Stimulated activated CD4-positive, alpha-beta T cell treated with anti-CD3 and anti-CD28 coated beads, Interleukin-2, amount 100 ng/mL, for 4 hours (primary cell): ENCODE data around the gene SRSF7.
A peak's percentile ranks its signal among the peaks of the same experiment; 100 is the strongest.
"Not testable (repeated sequence)": the region's sequence is repeated elsewhere in the genome, so short reads cannot be mapped to it uniquely, and the experiment has no call there.

ENCODE experiments used
- DNase-seq: peaks from one replicate; pipeline ENCODE4 v3.0.0-alpha.2; 2020; ENCODE audit warnings: low read depth

SRSF7 gene

GRCh38 chr2:38731684-38732221 lies 19.4 kb downstream of the SRSF7 start:
- no peak for DNase-seq

GRCh38 chr2:38731090-38731489 lies 20.1 kb downstream of the SRSF7 start:
- no peak for DNase-seq

- DNase-seq, result no peak
These were observed 22.5 kb downstream of the SRSF7 start for GRCh38 chr2:38728694-38729093.

DNA sequence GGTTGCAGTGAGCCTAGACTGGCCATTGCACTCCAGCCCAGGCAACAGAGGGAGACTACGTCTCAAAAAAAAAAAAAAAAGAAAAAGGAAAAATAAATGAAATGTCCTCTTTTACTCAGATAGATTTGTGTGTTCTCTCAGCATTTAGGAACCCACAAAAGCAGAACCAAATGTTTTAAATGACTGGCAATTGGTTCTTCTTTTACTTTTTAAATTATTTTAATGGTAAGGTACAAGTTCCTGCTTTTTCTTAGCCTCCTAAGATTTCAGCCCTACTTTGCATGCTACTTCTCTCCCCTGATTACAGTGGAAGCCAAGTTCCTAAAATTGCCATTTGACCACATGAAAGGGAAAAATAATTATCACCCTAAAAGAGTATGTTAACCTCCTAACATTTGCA lies 23.5 kb downstream of the SRSF7 start:
- DNase-seq, result no peak

GRCh38 chr2:38723173-38723572 lies 28.0 kb downstream of the SRSF7 start:
- no peak for DNase-seq

GRCh38 chr2:38722271-38723061 lies 28.7 kb downstream of the SRSF7 start:
- DNase-seq, result peak; percentile 52

GRCh38 chr2:38720613-38721241 lies 30.4 kb downstream of the SRSF7 start:
- DNase-seq, result no peak

DNA sequence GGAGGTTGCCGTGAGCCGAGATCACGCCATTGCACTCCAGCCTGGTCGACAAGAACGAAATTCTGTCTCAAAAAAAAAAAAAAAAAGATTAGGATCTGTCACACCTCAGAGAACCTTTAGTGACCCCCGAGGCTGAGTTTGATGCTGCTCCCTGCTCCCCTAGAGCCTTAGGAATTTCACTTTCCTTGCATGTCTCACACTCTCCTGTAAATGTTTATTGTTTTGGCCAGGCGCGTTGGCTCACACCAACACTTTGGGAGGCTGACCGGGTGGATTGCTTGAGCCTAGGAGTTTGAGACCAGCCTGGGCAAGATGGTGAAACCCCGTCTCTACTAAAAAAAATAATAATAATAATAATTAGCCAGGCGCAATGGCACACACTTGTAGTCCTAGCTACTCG lies 31.5 kb downstream of the SRSF7 start:
- DNase-seq, result no peak

DNA sequence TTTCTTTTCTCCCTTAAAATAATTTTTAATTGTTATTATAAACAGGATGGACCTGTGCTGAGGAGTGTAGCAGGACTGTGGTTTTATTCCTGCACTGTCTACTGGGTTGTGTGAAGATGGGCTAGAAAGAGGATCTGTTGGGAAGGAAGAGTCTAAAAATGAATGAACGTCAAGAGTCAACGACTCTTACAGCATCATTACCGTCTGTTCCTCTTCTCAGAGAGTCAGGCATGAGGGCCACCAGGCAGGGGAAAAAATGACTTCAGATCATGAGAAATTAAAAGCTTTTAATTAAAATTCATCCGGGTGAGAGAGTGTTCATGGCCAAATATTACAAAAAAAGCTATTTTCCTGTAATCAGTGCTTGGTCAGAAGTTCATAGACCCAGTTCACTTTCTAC lies 32.6 kb downstream of the SRSF7 start:
- no peak for DNase-seq

GRCh38 chr2:38716185-38716584 lies 35.0 kb downstream of the SRSF7 start:
- no peak for DNase-seq

DNA sequence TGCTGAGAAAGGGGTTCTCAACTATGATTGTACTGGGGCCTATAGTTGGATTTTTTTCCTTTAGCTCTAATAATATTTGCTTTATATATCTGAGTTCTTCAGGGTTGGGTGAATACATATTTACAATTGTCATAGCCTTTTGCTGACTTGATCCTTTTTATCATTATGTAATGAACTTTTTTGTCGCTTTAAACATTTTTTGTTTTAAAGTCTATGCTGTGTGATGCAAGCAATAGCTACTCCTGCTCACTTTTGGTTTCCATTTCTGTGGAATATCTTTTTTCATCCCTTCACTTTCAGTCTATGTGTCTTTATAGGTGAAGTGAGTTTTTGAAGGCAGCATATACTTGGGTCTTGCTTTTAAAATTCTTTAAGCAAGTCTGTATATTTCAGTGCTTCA lies 36.2 kb downstream of the SRSF7 start:
- DNase-seq, result not testable (repeated sequence)

- no peak for DNase-seq
These were observed 37.8 kb downstream of the SRSF7 start for GRCh38 chr2:38713338-38713737.

- DNase-seq, result no peak
These were observed 38.3 kb downstream of the SRSF7 start for GRCh38 chr2:38712871-38713270.

DNA sequence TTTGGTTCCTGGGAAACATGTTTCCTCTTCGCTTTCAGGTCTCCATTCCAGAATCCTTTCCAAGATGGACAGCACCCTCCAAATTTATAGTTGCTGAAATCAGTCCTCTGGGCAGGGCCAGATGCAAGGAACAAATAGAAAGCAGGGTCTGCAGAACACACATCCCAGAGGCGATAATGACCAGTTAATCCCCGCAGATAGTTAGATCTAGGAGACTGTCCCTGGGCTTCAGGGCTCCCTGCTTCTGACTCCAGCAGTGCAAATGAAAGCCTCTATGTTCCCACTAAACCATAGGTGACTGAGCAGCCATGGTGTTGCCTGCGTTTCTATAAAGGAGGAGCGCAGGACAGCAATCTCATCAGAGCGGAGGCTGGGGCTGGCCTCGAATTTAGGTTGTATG lies 38.7 kb downstream of the SRSF7 start:
- no peak for DNase-seq

GRCh38 chr2:38711558-38711957 lies 39.6 kb downstream of the SRSF7 start:
- no peak for DNase-seq

- DNase-seq, result no peak
These were observed 41.5 kb downstream of the SRSF7 start for GRCh38 chr2:38709567-38710194.

DNA sequence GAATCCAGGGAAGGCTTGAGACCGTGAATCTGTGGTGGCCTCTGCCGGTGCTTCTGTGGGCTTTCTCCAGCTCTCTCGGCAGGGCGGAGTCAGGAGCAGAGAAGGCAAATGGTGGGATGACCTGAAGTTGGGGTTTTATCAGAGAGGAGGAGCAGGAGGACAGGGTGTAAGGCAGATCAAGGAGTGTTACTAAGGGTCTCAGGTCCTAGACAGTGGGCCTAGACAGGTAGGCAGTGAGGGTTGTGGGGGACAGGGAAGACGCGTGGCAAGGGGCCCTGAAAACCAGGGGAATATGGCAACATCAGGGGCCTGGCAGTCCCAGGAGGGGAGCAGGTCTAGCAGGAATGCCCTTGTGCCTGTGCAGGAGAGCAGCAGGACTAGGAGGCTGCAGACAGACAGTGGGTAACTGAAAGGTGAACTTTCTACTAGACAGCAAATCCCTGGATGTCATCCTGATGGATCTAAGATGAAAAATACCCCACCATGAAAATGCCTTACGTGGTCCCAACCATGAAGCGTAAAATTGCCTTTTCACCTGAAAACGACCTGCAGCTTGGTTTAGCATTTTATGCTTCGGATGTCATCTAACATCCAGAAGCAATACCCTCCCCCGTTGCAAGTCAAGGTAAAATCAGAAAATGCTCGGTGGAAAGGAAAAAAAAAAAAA lies 42.1 kb downstream of the SRSF7 start:
- DNase-seq, result no peak

- DNase-seq, result not testable (repeated sequence)
These were observed 42.7 kb downstream of the SRSF7 start for GRCh38 chr2:38708491-38708890.

GRCh38 chr2:38706846-38707345 lies 44.3 kb downstream of the SRSF7 start:
- no peak for DNase-seq

DNA sequence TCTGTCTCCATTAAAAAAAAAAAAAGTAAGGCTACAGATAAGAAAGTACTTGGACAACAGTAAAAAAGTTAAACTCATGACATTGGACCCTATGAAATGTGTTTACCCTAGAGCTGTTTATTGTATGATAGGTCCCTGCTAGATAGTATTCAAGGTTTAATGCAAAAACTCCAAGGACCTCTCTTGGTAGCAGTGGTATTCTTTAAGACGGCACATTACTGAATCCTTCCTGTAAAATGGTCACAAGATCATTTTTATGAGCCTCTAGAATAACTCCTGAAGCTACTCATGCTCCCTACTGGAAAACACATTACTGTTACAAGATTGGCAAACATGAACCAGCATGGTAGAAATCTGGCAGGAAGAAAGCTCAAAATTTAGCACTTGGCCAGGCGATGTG lies 46.5 kb downstream of the SRSF7 start:
- DNase-seq, result no peak

DNA sequence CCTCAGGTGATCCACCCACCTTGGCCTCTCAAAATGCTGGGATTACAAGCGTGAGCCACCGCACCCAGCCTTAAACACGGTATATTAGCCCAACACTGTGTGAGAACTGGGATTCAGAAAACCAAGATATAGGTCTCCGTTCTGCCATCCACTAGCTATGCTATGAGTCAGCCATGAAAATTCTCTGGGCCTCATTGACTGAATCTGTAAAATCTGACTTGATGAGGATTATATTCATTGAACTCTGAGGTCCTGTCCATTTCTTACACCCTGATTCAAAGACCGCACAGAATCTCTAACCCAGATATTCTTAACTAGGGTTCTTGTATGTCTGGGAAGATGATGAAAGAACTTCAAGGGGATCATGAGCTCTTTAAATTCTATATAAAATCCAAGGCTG lies 47.8 kb downstream of the SRSF7 start:
- not testable (repeated sequence) for DNase-seq

GRCh38 chr2:38702413-38702812 lies 48.7 kb downstream of the SRSF7 start:
- no peak for DNase-seq
